VCaP (cell line): ENCODE measurements around the gene ARL10.

ENCODE experiments used
- H3K27ac ChIP-seq: fragments of 450-650 bp; 2 replicates; pipeline ENCODE4 v1.5.1; 2017
- CTCF ChIP-seq: fragments of 450-650 bp; conservative IDR thresholded peaks from 2 replicates; pipeline ENCODE4 v1.5.1; 2017; ENCODE audit warnings: mild to moderate bottlenecking, moderate library complexity

The ARL10 gene

GRCh38 chr5:176366232-176366894, 1.1 kb downstream of the ARL10 start:
- H3K27ac ChIP-seq = no peak overlapping the region
- TF ChIP-seq CTCF = no peak

DNA sequence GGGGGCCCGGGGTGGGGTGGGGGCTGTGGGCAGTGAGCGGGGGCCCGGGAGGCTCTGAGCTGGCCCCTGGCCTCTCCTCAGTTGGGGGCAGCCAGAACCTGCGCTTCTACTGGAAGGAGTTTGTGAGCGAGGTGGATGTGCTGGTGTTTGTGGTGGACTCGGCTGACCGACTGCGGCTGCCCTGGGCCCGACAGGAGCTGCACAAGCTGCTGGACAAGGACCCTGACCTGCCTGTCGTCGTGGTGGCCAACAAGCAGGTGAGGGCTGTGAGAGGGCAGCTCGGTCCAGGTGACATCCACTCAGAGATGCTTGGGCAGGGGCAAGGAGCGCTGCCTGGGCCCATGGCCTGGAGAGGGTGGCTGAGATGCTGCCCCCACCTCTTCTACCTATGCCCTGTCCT, 3.4 kb downstream of the ARL10 start:
- no peak overlapping the region for H3K27ac ChIP-seq
- TF ChIP-seq CTCF = no peak

DNA sequence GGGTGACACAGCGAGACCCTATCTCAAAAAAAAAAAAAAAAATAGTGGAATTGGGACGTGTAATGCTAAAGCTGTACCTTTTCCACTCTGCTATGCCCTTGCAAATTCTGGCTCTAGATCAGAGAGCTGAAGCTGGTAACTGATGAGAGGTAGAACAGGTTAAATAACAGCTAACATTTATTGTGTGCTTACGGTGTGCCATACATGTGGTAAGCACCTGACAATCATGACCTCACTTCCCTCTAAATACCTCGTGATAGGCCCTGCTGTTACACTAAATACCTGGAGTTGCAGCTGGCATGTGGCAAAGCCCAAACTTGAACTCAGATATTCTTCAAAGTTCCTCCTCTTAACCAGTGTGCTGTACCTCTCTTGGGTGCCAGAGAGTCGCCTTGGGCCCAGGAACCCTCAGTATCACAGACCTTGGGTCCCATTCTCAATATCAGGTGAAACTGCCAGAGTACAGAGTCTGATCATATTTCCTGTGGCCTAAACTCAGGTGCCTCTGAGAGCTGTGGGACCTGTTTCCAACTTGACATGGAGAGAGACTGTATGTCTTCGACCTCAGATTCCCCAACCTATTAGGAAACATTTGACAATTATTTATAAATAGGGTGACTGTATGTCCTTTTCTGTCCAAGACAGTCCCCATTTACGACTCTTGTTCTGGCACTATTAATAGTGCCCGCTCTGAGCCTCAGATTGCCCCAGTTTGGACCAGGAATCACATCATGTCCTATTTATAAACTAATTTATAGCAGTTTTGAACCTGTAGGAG, 4.8 kb downstream of the ARL10 start:
- H3K27ac ChIP-seq = no peak overlapping the region
- TF ChIP-seq CTCF = no peak

GRCh38 chr5:176371621-176372539, 6.6 kb downstream of the ARL10 start:
- H3K27ac ChIP-seq = no peak overlapping the region
- no peak for TF ChIP-seq CTCF

- H3K27ac ChIP-seq = no peak overlapping the region
These were observed 8.0 kb downstream of the ARL10 start for GRCh38 chr5:176373100-176373818.

GRCh38 chr5:176379881-176380280, 14.6 kb downstream of the ARL10 start:
- no peak overlapping the region for H3K27ac ChIP-seq
- TF ChIP-seq CTCF = no peak

More at GRCh38 chr5:176373100-176373818, 8.0 kb downstream of the ARL10 start:
- TF ChIP-seq CTCF = no peak
